Stimulated activated CD8-positive, alpha-beta memory T cell treated with anti-CD3 and anti-CD28 coated beads, Interleukin-7, amount 100 ng/mL, for 1 hour (primary cell): ENCODE results near the gene TMEM219.

Experiments used
- DNase-seq, 2 donors: peaks; one replicate each; pipeline ENCODE4 v3.0.0-alpha.2; 2020; ENCODE audit warnings: low read depth in 2 of 2

TMEM219 gene

DNA sequence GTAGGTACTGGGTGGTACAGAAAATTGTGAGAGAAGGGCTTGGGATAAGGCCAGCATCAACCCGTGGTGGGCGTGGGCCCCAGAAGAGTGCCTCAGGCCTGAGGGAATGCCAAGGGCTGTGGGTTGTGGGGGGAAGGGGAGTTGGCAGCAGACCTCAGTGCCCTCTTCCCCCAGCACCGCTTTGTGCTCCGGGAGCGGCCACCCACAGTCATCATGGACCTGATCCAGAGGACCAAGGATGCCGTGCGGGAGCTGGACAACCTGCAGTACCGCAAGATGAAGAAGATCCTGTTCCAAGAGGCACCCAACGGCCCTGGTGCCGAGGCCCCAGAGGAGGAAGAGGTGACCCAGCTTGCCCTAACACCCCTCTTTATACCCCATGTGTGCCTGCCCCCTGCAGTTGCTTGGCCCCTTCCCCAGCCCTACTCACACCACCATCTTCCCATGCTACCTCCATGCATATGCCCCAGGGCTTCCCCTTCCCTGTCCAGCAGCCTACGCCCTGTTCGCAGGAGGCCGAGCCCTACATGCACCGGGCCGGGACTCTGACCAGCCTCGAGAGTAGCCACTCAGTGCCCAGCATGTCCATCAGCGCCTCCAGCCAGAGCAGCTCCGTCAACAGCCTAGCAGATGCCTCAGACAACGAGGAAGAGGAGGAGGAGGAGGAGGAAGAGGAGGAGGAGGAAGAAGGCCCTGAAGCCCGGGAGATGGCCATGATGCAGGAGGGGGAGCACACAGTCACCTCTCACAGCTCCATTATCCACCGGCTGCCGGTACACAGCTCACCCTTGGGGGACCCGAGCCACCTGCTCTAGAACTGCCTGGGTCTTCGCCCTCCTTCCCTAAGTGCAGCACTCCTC is 20.9 kb downstream of the TMEM219 start:
- DNase-seq, result no peak

DNA sequence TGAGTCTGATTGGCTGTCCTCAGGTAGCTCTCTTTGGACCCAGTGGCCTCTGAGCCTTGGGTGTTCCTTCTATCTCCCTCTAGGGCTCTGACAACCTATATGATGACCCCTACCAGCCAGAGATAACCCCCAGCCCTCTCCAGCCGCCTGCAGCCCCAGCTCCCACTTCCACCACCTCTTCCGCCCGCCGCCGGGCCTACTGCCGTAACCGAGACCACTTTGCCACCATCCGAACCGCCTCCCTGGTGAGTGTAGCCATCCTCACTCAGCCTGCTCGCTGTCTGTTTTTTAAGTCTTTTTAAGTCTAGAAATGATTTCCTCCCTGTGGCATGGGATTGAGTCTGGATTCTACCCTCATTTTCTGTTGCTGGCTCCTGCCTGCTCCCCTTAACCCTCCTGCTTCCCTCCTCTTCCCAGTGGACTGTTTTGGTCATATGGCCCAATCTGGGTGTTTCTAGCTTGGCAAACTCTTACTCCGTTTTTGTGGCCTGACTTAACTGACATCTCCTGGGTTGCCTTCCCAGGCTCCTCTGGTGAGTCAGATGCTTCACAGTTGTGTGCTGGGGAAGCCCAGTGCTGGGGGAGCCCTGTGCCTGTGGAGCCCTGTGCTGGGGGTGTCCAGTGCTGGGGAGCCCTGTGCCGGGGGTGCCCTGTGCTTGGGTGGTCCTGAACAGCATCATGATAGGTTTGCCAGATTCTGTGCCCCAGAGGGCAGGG is 21.7 kb downstream of the TMEM219 start:
- DNase-seq, result no peak

DNA sequence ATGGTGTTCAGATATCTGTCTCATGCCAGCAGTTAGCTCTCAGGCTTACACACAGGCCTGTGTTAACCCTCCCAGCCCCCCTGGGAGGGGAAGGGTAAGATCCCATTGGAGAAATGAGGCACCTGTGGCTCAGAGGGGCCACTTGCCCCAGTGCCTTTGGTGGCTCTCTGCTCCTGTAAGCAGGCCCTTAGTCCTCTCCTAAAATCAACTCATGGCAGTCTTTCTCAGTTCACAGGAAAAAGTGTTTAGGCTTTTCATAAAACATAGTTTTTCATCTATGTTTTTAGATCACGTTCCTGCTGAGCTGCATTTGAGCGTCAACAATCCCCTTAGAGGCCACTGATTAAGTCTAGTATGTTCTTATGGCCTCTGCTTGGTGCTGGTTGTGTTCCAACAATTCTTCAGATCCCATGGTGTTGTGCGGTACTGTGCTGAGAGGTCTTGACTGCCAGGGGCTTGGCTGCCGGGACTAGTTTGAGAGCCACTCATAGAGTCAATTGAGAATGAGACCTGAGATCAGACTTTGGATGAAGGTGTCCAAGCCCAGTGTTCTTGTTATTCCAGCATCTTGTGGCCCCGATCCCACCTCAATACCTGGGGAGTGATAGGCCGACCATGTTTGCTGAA is 22.4 kb downstream of the TMEM219 start:
- DNase-seq, result no peak

DNA sequence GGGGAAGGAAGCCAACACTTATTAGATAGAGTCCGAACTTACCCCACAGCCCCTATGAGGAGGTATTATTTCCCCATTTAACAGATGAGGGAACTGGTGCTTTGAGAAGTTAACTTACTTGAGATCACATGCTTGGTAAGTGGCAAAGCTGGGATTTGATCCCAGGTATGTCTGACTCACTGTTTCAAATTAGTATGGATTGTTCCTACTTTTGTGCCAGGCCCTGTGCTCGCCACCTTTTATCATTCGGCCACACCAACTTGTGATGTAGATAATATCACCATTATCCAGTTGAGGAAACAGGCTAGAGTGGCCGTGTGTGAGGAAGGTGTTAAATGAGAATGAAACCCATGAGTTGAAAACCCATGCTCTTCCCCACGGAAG is 22.9 kb downstream of the TMEM219 start:
- no peak for DNase-seq

DNA sequence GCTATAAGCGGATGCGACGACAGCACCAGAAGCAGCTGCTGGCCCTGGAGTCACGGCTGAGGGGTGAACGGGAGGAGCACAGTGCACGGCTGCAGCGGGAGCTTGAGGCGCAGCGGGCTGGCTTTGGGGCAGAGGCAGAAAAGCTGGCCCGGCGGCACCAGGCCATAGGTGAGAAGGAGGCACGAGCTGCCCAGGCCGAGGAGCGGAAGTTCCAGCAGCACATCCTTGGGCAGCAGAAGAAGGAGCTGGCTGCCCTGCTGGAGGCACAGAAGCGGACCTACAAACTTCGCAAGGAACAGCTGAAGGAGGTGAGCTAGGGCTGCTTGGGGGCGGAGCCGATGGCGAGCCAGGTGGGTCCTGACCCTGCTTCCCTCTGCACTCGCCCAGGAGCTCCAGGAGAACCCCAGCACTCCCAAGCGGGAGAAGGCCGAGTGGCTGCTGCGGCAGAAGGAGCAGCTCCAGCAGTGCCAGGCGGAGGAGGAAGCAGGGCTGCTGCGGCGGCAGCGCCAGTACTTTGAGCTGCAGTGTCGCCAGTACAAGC is 23.5 kb downstream of the TMEM219 start:
- DNase-seq, result no peak

DNA sequence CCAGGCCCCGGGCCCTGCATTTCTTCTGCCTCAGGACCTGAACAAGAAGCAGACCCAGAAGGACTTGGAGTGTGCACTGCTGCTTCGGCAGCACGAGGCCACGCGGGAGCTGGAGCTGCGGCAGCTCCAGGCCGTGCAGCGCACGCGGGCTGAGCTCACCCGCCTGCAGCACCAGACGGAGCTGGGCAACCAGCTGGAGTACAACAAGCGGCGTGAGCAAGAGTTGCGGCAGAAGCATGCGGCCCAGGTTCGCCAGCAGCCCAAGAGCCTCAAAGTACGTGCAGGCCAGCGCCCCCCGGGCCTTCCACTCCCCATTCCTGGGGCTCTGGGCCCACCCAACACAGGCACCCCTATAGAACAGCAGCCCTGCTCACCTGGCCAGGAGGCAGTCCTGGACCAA is 24.4 kb downstream of the TMEM219 start:
- DNase-seq, result no peak

DNA sequence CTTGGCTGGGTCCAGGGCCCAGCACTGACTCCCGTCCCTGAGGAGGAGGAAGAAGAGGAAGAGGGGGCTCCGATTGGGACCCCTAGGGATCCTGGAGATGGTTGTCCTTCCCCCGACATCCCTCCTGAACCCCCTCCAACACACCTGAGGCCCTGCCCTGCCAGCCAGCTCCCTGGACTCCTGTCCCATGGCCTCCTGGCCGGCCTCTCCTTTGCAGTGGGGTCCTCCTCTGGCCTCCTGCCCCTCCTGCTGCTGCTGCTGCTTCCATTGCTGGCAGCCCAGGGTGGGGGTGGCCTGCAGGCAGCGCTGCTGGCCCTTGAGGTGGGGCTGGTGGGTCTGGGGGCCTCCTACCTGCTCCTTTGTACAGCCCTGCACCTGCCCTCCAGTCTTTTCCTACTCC is 25.1 kb downstream of the TMEM219 start:
- DNase-seq, result no peak

DNA sequence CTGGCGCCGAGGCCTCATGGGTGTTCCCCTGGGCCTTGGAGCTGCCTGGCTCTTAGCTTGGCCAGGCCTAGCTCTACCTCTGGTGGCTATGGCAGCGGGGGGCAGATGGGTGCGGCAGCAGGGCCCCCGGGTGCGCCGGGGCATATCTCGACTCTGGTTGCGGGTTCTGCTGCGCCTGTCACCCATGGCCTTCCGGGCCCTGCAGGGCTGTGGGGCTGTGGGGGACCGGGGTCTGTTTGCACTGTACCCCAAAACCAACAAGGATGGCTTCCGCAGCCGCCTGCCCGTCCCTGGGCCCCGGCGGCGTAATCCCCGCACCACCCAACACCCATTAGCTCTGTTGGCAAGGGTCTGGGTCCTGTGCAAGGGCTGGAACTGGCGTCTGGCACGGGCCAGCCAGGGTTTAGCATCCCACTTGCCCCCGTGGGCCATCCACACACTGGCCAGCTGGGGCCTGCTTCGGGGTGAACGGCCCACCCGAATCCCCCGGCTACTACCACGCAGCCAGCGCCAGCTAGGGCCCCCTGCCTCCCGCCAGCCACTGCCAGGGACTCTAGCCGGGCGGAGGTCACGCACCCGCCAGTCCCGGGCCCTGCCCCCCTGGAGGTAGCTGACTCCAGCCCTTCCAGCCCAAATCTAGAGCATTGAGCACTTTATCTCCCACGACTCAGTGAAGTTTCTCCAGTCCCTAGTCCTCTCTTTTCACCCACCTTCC is 25.6 kb downstream of the TMEM219 start:
- no peak for DNase-seq

DNA sequence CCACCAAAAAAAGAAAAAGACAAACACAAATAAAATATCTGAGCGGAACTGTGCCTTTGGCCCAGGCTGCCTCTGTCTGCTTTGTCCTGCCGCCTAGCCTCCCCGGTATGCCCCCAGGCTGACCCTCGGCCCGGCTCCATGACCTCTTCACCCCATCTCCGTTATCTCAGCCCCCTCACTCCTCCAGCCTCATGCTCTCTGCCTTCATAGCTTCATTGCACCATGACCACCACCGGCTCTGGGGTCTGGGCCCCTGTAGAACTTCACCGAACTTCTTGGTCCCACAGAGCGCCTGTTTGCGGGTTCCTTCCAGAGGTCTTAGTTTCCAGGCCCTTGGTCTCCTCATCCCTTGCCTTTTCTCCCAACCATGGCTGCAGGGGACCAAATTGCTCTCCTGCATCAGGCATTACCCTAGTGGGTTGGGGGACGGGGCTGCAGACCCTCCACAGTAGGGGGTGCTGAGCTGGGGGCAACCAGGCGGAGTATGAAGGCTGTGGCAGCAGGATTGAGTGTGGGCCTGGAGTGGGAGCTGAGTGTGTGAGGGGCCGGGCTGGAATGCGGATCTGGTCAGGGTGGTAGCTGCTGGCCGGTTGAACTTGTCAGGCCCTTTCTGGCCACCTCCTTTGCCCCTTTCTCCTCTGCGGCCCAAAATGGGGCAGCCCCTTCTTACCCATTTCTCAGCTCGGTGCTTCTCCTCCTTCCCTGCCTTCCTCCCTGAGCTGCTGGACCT is 26.6 kb downstream of the TMEM219 start:
- DNase-seq, result no peak

DNA sequence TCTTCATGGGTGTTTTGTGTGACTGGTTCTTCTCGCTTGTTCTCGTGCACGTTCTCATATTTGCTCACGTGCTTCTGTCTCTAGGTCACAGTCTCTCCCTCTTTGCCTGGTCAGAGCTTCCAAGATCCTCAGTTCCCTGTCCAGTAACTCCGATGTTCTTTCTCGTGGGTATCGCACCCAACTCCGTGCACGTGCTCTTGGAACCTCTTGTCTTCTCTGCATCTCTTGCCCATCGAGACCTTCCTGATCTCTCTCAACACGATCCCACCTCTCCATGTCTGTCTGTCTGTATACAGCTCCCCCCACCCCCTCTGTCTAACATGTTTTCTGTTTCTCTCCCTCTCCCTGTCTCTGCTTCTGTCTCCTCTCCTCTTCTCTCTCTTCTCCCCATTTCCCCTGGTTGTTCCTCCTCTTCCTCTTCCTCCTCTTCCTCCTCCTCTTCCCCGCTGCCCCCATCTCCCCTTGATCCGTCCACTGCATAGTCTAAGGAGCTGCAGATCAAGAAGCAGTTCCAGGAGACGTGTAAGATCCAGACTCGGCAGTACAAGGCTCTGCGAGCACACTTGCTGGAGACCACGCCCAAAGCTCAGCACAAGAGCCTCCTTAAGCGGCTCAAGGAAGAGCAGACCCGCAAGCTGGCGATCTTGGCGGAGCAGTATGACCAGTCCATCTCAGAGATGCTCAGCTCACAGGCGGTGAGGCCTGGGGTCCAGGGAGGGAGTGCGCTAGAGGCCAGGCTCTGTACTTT is 27.4 kb downstream of the TMEM219 start:
- no peak for DNase-seq

DNA sequence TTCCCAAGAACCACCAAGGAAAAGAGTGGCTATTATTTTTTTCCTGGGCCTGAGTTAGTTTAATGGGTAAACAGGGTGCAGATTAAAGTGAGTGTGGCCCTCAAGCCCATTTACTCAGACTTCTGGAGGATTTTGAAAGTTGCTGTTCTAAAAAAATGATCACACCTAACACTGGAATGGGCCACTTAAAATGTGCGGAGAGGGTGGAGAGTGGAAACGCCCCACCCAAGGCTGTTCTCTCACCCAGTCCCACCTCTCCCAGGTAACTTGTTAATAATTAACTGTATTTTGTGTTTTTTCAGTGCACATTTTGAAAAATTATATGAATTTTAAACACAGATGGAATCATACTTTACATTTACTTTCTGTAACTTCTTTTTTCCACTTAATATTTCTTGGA is 28.2 kb downstream of the TMEM219 start:
- no peak for DNase-seq

DNA sequence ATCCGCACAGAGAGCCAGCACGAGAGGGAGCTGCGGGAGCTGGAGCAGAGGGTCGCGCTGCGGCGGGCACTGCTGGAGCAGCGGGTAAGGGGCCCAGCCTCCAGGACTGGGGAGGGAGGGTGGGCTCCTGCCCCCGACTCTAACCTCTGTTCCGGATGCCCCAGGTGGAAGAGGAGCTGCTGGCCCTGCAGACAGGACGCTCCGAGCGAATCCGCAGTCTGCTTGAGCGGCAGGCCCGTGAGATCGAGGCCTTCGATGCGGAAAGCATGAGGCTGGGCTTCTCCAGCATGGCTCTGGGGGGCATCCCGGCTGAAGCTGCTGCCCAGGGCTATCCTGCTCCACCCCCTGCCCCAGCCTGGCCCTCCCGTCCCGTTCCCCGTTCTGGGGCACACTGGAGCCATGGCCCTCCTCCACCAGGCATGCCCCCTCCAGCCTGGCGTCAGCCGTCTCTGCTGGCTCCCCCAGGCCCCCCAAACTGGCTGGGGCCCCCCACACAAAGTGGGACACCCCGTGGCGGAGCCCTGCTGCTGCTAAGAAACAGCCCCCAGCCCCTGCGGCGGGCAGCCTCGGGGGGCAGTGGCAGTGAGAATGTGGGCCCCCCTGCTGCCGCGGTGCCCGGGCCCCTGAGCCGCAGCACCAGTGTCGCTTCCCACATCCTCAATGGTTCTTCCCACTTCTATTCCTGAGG is 29.1 kb downstream of the TMEM219 start:
- DNase-seq, result no peak

DNA sequence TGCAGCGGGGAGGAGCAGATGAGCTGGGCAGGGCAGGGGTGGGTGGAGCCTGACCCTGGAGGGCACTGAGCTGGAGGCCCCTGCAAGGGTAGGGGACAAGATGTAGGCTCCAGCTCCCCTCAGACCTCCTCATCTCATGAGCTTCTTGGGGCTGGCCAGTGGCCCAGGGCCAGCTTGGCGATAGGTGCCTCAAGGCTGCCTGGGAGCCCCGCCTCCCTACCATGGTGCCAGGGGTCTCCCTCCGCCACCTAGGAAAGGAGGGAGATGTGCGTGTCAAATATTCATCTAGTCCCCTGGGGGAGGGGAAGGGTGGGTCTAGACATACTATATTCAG is 29.7 kb downstream of the TMEM219 start:
- DNase-seq, result no peak

DNA sequence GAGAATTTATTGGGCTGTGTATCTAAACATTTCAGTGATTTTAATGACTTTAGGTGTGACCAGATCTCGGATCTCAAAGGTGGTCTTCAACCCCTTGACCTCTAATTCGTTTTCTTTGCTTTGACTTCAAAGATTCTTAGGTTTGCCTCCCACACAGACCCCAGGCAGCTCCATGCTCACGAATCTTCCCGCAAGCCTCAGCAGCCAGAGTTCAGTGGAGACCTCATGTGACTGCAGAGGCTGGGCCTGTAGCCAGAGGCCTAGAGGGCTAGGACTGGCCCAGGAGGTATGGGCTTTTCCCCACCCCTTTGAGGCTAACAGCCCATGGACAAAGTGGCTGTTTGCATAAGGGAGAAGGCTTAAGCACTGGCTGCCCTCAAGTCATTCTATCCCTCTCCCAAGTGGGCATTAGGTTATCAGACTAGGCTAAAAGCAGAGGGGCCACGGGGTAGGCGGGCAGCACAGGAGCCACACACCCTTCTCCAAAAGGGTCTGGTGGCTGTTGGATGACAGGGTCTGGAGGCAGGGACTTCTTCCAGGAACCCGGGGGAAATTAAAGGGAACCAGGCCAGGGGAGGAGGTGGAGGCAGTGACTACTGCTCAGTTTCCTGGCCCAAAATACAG is 30.6 kb downstream of the TMEM219 start:
- DNase-seq, result no peak

DNA sequence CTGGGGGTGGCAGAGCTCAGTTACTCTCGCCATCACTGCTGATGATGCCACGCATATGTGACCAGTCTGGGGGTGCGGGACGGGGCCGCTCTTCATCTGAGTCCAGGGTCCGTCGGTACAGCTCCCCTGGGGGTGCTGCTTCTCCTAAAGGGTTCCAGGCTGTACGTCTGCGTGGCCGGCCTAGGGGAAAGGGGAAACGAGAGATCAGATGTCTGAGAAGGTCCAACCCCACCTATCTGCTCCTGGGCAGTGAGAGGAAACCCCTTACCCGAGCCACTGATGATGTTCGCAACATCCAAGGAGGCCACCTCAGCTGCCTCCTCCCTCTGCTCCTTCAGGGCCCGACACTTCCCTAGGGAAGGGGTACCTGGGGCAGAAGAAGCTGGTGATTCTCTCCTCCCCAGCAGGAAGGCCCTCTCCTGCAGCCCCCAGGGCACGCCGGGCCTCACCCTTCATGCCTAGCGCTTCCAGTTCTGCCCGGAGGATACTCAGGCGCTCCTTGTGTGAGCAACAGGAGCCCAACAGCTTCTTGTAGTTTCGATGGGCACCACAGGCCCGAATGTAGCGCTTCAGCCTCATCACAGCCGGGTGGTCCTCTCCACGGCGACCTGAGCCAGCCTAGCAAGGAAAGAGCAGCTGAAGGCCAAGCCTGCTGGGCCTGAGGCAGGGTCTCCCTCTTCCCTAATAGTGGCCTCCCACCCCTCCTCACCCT is 31.5 kb downstream of the TMEM219 start:
- DNase-seq, result no peak

DNA sequence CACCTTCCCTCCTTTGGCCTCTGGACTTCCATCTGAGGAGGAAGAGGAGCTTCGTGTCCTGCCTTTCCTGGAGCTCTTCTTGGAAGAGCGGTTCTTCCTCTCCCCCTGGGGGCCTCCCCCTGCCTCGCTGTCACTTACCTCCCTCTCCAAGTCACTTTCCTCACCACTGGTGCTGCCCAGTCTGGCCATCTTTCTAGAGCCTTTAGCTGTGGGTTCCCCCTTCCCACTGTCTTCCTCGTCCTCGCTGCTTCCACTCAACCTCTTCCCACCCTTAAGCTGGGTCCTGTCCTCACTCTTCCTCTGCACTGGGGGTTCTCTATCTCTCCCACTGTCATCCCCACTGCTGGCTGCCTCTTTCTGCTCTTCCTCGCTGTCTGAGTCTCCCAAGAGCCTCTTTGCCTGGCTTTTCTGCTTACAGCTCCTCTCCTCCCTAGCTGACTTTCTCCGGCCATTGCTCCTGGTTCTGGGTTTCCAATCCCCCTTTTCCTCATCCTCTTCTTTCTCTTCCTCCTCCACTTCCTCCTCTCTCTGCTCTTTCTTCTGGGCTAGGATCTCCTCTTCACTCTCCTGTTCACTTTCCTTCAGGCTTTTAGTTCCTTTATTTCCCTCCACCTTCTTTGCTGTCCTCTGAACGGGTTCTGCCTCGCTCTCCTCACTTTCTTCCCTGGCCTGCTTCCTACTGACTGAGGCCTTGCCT is 32.2 kb downstream of the TMEM219 start:
- DNase-seq, result no peak

DNA sequence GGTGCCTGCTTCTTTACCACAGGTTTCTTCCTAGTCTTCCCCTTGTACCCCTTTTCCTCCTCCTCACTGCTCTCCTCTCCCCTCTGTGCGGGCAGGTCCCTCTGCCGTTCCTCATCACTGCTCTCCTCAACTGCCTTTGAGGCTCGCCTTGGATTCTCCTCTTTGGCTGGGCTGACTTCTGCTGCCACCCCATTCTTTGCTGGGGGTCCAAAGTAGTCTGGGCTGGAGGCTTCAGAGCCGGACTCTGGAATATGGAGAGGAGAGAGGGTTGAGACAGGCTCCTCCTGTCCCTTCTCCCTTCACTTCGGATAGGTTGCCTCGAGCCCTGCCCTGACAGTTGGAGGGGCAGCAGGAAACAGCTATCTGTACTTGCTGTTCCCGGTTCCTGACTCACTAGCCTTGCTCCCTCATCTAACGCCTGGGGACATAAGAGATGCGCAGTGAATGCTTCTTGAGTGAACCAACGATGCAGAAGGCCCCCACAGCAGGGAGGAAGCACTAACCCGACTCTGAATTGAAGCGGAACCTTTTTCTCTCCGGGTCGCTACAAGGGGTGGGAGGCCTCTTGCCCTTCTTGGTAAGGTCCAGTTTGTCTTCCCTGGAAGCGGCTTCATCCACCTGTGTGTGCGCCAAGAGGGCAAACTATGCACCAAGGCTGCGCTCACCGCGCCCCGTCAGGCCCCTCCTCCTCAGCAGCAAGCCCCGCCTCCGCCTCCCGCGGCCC is 32.9 kb downstream of the TMEM219 start:
- peak; percentile 24 to 35 for DNase-seq
